Astrocyte (in vitro differentiated cells and primary cell): ENCODE results near the gene MOV10L1.

ENCODE experiments used
- EZH2 ChIP-seq: IDR thresholded peaks from 2 replicates; pipeline ENCODE4 v1.6.1; 2012; ENCODE audit warnings: mild to moderate bottlenecking, low read length, inconsistent platforms; ENCODE audit not compliant: insufficient read depth
- TF ChIP-seq, protein P1 (sequence below): IDR thresholded peaks from 2 replicates; pipeline ENCODE4 v1.5.1; 2011; ENCODE audit warnings: low read depth, mild to moderate bottlenecking, inconsistent platforms, low read length, moderate library complexity; ENCODE audit not compliant: insufficient read depth

- TF ChIP-seq, protein P1, sequence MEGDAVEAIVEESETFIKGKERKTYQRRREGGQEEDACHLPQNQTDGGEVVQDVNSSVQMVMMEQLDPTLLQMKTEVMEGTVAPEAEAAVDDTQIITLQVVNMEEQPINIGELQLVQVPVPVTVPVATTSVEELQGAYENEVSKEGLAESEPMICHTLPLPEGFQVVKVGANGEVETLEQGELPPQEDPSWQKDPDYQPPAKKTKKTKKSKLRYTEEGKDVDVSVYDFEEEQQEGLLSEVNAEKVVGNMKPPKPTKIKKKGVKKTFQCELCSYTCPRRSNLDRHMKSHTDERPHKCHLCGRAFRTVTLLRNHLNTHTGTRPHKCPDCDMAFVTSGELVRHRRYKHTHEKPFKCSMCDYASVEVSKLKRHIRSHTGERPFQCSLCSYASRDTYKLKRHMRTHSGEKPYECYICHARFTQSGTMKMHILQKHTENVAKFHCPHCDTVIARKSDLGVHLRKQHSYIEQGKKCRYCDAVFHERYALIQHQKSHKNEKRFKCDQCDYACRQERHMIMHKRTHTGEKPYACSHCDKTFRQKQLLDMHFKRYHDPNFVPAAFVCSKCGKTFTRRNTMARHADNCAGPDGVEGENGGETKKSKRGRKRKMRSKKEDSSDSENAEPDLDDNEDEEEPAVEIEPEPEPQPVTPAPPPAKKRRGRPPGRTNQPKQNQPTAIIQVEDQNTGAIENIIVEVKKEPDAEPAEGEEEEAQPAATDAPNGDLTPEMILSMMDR = no peak
- no peak for TF ChIP-seq EZH2
Measured at GRCh38 chr22:50141891-50142363, 52.1 kb downstream of the MOV10L1 start.
